ENCODE measurements around the gene MATCAP1. TPM values are rescaled to one million over a fixed set of nuclear protein-coding genes. Genes with fewer than 3 reads are reported as not detected.

MATCAP1 gene
- total and polyA plus RNA-seq, 2 of the 13 experiments (the other 11 are each of a cell fraction or from before 2014, with no cell fraction given): 11.2 to 24.5 TPM

DNA sequence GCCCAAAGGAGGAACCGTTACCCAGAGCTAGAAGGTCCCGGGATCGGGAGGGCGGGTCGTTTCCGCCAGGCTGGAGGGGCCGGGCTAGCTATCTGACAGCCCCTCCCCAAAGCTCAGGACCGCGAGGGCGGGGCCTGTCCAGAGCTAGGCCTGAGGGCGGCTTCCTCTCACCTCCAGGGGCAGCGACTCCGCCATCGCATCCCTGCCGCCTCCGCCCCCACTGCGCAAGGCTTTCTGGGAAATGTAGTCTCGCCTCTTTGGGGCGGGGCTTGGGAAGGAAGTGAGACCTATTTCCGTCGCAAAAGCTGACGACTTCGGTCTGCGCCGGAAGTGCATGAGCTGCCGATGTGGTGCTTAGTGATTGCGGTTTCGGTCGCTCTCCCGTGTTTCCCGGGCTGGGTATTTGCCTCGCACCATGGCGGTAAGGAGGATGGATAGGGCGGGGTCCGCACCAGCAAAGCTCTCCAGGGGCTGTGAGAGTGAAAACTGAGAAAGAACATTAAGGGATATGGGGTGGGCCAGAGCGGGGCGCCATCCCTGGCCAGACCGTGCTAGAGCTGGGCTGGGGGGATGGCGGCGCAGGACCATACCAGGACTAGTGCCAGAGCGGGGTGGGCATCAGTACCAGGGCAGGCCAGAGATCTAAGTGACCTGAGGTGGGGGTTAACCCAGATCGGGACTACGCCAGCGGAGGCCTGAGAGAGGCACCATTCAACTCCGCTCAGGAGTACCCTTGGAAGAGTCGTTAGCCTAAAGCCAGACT is 43.2 kb upstream of the MATCAP1 start, which contains the start of gene TMEM208 (continued):
- TF ChIP-seq, protein P1, sequence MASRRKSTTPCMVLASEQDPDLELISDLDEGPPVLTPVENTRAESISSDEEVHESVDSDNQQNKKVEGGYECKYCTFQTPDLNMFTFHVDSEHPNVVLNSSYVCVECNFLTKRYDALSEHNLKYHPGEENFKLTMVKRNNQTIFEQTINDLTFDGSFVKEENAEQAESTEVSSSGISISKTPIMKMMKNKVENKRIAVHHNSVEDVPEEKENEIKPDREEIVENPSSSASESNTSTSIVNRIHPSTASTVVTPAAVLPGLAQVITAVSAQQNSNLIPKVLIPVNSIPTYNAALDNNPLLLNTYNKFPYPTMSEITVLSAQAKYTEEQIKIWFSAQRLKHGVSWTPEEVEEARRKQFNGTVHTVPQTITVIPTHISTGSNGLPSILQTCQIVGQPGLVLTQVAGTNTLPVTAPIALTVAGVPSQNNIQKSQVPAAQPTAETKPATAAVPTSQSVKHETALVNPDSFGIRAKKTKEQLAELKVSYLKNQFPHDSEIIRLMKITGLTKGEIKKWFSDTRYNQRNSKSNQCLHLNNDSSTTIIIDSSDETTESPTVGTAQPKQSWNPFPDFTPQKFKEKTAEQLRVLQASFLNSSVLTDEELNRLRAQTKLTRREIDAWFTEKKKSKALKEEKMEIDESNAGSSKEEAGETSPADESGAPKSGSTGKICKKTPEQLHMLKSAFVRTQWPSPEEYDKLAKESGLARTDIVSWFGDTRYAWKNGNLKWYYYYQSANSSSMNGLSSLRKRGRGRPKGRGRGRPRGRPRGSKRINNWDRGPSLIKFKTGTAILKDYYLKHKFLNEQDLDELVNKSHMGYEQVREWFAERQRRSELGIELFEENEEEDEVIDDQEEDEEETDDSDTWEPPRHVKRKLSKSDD (CRISPR knock-in tag; IDR thresholded peaks at IDR 0.05; ENCODE audit: low read depth): peak; percentile 88; the same call in 1 of the 2 replicates
- TF ChIP-seq, protein P2, sequence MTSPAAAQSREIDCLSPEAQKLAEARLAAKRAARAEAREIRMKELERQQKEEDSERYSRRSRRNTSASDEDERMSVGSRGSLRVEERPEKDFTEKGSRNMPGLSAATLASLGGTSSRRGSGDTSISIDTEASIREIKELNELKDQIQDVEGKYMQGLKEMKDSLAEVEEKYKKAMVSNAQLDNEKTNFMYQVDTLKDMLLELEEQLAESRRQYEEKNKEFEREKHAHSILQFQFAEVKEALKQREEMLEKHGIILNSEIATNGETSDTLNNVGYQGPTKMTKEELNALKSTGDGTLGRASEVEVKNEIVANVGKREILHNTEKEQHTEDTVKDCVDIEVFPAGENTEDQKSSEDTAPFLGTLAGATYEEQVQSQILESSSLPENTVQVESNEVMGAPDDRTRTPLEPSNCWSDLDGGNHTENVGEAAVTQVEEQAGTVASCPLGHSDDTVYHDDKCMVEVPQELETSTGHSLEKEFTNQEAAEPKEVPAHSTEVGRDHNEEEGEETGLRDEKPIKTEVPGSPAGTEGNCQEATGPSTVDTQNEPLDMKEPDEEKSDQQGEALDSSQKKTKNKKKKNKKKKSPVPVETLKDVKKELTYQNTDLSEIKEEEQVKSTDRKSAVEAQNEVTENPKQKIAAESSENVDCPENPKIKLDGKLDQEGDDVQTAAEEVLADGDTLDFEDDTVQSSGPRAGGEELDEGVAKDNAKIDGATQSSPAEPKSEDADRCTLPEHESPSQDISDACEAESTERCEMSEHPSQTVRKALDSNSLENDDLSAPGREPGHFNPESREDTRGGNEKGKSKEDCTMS (CRISPR knock-in tag; conservative IDR thresholded peaks at IDR 0.05): no peak
- TF ChIP-seq PITX1 (CRISPR knock-in tag; IDR thresholded peaks at IDR 0.05) (peak; percentile 62), TAF15 (IDR thresholded peaks at IDR 0.05; ENCODE audit: low read depth, low read length, poor library complexity, severe bottlenecking) (peak; percentile 37), ZNF564 (CRISPR knock-in tag; IDR thresholded peaks at IDR 0.05) (peak; percentile 52; the same call in 1 of the 2 replicates), ZNF746 (CRISPR knock-in tag; IDR thresholded peaks at IDR 0.05) (no peak), CENPT (CRISPR knock-in tag; IDR thresholded peaks at IDR 0.05; ENCODE audit: low read depth) (no peak), ATF7-NPFF (CRISPR knock-in tag; IDR thresholded peaks at IDR 0.05; ENCODE audit: low read depth) (peak; percentile 36), ZNF143 (CRISPR knock-in tag; IDR thresholded peaks at IDR 0.05) (peak; percentile 99), XBP1 (CRISPR knock-in tag; IDR thresholded peaks at IDR 0.05) (no peak), RBM39 (IDR thresholded peaks at IDR 0.05; ENCODE audit: low read depth, low read length, poor library complexity, severe bottlenecking) (peak; percentile 77)
- TF ChIP-seq, protein P3, sequence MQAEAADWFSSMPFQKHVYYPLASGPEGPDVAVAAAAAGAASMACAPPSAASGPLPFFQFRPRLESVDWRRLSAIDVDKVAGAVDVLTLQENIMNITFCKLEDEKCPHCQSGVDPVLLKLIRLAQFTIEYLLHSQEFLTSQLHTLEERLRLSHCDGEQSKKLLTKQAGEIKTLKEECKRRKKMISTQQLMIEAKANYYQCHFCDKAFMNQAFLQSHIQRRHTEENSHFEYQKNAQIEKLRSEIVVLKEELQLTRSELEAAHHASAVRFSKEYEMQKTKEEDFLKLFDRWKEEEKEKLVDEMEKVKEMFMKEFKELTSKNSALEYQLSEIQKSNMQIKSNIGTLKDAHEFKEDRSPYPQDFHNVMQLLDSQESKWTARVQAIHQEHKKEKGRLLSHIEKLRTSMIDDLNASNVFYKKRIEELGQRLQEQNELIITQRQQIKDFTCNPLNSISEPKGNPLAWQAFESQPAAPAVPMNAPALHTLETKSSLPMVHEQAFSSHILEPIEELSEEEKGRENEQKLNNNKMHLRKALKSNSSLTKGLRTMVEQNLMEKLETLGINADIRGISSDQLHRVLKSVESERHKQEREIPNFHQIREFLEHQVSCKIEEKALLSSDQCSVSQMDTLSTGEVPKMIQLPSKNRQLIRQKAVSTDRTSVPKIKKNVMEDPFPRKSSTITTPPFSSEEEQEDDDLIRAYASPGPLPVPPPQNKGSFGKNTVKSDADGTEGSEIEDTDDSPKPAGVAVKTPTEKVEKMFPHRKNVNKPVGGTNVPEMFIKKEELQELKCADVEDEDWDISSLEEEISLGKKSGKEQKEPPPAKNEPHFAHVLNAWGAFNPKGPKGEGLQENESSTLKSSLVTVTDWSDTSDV (CRISPR knock-in tag; IDR thresholded peaks at IDR 0.05): peak; percentile 47; the same call in 1 of the 2 replicates
- TF ChIP-seq, protein P4, sequence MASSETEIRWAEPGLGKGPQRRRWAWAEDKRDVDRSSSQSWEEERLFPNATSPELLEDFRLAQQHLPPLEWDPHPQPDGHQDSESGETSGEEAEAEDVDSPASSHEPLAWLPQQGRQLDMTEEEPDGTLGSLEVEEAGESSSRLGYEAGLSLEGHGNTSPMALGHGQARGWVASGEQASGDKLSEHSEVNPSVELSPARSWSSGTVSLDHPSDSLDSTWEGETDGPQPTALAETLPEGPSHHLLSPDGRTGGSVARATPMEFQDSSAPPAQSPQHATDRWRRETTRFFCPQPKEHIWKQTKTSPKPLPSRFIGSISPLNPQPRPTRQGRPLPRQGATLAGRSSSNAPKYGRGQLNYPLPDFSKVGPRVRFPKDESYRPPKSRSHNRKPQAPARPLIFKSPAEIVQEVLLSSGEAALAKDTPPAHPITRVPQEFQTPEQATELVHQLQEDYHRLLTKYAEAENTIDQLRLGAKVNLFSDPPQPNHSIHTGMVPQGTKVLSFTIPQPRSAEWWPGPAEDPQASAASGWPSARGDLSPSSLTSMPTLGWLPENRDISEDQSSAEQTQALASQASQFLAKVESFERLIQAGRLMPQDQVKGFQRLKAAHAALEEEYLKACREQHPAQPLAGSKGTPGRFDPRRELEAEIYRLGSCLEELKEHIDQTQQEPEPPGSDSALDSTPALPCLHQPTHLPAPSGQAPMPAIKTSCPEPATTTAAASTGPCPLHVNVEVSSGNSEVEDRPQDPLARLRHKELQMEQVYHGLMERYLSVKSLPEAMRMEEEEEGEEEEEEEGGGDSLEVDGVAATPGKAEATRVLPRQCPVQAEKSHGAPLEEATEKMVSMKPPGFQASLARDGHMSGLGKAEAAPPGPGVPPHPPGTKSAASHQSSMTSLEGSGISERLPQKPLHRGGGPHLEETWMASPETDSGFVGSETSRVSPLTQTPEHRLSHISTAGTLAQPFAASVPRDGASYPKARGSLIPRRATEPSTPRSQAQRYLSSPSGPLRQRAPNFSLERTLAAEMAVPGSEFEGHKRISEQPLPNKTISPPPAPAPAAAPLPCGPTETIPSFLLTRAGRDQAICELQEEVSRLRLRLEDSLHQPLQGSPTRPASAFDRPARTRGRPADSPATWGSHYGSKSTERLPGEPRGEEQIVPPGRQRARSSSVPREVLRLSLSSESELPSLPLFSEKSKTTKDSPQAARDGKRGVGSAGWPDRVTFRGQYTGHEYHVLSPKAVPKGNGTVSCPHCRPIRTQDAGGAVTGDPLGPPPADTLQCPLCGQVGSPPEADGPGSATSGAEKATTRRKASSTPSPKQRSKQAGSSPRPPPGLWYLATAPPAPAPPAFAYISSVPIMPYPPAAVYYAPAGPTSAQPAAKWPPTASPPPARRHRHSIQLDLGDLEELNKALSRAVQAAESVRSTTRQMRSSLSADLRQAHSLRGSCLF (CRISPR knock-in tag; IDR thresholded peaks at IDR 0.05; ENCODE audit: borderline replicate concordance): 0 out of 2 replicates have a peak, but pooled peaks have one; percentile 64
- TF ChIP-seq, protein P5, sequence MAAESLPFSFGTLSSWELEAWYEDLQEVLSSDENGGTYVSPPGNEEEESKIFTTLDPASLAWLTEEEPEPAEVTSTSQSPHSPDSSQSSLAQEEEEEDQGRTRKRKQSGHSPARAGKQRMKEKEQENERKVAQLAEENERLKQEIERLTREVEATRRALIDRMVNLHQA (CRISPR knock-in tag; IDR thresholded peaks at IDR 0.05): no peak

All from HepG2 (cell line).